D721Med (cell line): ENCODE results near the gene ABCC6.
A peak's percentile ranks its signal among the peaks of the same experiment; 100 is the strongest.
"Not testable (repeated sequence)": the region's sequence is repeated elsewhere in the genome, so short reads cannot be mapped to it uniquely, and the experiment has no call there.

Experiments used
- DNase-seq: peaks from one replicate; pipeline ENCODE4 v3.0.0; 2011; ENCODE audit warnings: low spot score; ENCODE audit not compliant: insufficient read length
- FAIRE-seq: peaks from 2 replicates; lab custom pipeline; 2011; peaks lifted over from hg19 to GRCh38; lab: Jason Lieb, UNC
- CTCF ChIP-seq: IDR thresholded peaks from 2 replicates; pipeline ENCODE4 v1.5.1; 2012; ENCODE audit warnings: mild to moderate bottlenecking, control low read depth; ENCODE audit not compliant: insufficient read depth; ENCODE audit errors: missing control alignments

Gene ABCC6

GRCh38 chr16:16163109-16163508, 60.2 kb downstream of the ABCC6 start:
- DNase-seq (no peak), FAIRE-seq (no peak)
- TF ChIP-seq CTCF = no peak

- no peak for FAIRE-seq
- no peak for DNase-seq
- TF ChIP-seq CTCF = no peak
These were observed 60.7 kb downstream of the ABCC6 start for GRCh38 chr16:16162591-16162990.

GRCh38 chr16:16161840-16162239, 61.5 kb downstream of the ABCC6 start:
- FAIRE-seq, DNase-seq: not testable (repeated sequence)

GRCh38 chr16:16161319-16161718, 62.0 kb downstream of the ABCC6 start:
- DNase-seq (no peak), FAIRE-seq (no peak)
- no peak for TF ChIP-seq CTCF

- no peak for DNase-seq
- TF ChIP-seq CTCF = no peak
- no peak for FAIRE-seq
These were observed 63.6 kb downstream of the ABCC6 start for GRCh38 chr16:16159662-16160061.

- no peak for TF ChIP-seq CTCF
- no peak for DNase-seq
- FAIRE-seq = peak; percentile 70
These were observed 64.4 kb downstream of the ABCC6 start for GRCh38 chr16:16158741-16159374.

- FAIRE-seq (no peak), DNase-seq (no peak)
- TF ChIP-seq CTCF = no peak
These were observed 65.1 kb downstream of the ABCC6 start for GRCh38 chr16:16158082-16158658.

- FAIRE-seq (no peak), DNase-seq (no peak)
- TF ChIP-seq CTCF = no peak
These were observed 66.1 kb downstream of the ABCC6 start for GRCh38 chr16:16157166-16157565.
